DMS53 (cell line): ENCODE measurements around the gene SPRY2.
"Not testable (repeated sequence)": the region's sequence is repeated elsewhere in the genome, so short reads cannot be mapped to it uniquely, and the experiment has no call there.

Experiments used
- DNase-seq: peaks from one replicate; lab custom pipeline; 2025; lab: John Stamatoyannopoulos, UW

Gene SPRY2

DNA sequence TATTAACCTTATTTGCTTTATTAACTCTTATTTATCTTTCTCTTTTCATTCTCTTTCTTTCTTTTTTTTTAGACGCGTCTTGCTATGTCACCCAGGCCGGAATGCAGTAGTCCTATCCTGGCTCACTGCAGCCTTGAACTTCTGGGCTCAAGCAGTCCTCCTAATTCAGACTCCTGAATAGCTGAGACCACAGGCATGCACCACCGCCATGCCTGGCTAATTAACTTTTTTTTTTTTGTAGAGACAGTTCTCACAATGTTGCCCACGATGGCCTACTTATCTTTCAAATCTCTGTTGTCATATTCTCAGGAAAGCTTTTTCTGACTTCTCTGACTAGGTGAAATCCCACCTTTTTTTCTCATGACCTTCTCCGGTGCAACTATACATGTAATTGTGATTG is 7.8 kb upstream of the SPRY2 start:
- no peak for DNase-seq

- no peak for DNase-seq
These were observed 7.4 kb upstream of the SPRY2 start for GRCh38 chr13:80348314-80348713.

DNA sequence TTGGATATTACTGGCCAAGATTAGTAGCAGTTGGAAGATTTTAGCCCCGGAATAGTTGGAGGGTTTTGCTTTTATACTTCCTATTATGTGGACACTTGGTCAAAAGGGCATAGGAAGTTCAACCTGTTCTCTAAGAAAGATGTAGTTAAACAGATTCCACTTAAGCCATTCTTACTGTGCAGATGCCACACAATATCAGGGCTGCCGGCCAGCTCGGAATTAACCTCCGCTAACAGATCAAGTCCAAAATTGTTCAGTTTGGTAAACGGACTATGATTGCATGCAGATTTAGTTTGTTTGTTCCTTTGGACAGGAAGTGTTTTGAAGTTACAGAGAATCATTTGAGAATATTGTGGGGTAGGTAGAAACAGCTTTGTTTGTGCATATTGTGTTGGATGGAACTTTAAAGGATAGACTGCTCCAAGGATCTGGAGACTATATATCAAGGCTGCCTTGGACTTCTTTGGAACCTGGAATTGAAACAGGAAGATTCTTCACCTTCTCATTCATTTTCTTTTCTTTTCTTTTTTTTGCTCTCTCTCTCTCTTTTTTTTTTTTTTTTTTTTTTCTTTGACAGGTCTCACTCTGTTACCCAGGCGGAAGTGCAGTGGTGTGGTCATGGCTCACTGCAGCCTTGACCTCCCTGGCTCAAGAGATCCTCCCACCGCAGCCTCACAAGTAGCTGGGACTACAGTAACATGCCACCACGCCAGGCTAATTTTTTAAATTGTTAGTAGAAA is 5.0 kb upstream of the SPRY2 start:
- no peak for DNase-seq

GRCh38 chr13:80344032-80344431 is 3.1 kb upstream of the SPRY2 start:
- not testable (repeated sequence) for DNase-seq

GRCh38 chr13:80342471-80343371 is 1.8 kb upstream of the SPRY2 start:
- peak; percentile 73 for DNase-seq

DNA sequence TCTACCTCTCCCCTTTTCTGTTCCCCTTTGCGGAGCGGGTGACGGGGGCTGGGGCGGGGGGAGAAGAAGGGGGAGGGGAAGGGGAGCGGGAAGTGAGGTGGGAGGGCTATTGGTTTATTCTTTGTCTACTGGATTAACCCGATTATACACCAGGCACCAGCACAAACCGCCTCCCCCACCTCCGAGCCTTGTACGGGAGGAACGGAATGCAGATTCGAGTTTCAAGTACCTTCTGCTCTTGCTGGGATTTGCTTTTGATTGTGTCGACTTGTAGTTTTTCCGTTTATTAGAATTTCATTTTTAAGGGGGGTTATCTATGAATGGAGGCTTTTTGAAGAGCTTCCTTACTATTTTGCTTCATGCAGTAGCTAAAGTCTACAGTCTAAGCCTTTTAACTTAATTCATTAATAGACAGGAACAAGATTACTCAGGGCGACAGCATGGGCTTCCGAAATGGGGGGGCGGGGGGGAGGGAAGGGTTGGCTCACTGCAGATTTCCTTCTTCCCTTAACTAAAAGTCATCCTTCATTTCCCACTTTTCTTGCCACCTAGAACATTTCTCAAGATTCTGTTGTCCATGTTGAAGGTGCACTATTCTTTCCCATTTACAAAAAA is 937 bp upstream of the SPRY2 start:
- peak; percentile 60 for DNase-seq

GRCh38 chr13:80340651-80341100 is 250 bp downstream of the SPRY2 start:
- peak; percentile 67 for DNase-seq

DNA sequence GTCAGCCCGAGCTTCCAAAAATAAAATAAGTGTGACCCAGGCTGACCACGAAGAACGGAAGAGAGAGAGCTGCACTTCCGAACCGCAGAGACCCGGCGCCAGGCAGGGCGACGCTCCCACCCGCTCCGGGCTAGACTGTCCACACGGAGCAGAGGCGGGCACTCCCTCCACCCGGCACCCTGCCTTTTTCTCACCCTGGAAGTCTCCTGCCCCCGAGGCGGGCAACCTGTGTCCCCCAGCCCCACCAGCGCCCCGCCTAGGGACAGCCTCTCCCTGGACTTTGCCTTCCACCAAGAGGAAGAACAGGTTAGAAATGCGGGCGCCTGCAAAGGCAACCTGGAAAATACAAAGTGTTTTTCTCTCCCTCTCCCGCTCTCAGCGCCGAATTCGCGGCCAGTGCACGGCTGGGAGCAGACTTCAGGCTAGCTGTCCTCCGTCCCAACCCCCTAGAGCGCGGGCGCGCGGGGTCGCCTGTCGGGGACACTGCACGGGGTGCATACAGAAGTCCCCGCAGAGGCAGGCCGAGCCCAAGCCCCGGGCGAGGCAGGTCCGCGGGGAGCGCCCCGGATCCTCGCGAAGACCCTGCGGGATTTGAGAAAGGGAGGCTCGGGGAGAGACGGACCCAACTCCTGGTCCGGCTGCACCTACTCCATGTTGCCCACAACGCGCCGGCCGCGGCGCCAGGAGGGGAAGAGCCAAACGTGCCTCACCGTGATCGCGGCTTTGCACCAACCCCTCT is 845 bp downstream of the SPRY2 start:
- DNase-seq, result peak; percentile 56

DNA sequence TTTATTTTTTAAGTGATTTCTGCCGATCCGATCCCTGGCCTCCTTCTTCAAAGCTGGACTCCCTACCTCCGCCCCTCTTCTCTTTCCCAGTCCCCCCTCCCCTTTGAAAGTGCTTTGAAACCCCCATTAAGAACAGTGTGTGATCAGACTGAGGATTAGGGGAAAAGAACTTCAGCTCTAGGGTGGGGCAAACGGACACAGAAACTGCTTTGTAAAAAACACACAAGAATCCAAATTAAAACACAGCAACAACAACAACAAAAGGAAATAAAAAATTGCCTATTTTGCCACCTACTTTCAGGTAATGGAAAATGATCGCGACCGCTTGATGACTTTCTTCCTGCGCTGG is 1.4 kb downstream of the SPRY2 start:
- DNase-seq, result no peak

DNA sequence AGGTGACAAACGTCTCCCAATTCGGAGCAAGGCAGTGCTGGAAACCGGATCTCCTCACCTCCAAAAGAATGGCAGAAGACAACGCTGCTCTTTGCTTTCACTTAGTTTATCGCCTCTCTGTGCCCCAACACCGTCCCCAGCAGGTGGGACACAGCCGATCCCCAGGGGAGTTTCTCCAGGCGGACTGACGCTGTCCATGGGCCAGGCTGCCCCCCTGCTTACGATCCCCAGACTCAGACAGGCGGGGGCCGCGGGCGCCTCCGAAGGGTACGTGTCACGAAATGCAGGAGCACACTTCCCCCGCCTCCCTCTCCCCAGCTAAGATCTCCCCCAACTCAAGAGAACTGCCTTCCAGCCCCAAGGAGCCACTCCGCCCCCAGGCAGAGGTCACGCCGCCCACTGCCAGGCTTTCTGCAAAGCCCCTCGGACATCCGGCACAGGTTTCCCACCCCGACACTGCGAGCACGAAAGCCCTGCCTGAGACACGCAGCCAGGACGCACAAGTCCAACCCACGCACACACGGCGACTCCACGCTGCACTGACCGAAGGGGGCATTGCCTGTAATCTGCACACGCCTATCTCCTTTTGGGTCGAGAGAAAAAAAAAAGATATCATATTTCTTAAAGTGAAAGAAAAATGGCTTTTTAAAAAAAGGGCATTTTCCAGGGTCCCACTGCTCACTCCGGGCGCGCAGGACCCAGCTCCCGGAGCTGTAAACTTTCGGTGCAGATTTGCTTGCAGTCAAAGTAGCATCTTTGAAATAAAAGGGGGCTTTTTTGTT is 2.0 kb downstream of the SPRY2 start:
- peak; percentile 36 for DNase-seq

DNA sequence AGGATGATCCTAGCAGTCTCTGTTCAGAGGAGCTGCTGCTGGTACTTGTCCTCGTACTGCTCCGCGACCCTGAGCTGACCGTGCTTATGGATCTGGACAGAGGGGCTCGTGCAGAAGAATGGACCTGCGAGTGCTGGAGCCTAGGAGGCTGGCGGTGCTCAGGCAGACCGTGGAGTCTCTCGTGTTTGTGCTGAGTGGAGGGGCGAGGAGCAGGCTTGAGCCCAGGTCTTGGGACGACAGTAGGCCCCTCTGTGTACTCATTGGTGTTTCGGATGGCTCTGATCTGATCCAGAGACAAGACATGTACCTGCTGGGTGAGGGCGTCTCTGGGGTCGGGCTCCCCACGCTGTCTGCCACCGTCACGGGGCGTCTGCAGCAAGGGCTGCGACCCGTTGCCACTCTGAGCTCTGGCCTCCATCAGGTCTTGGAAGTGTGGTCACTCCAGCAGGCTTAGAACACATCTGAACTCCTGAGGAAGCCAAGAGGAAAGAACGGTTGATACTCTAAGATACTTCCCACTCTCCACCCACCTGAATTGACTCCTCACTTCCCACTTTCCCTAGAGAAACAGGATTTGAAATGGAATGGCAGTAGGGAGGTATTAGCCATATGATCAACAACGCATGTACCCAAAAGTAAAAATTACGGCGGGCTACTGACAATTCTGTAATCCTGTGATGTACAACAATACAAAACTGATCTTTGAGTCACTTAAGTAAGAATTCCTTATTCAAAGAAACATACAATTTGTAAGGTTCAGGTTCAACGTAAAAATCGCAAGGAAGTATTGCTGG is 3.4 kb downstream of the SPRY2 start:
- no peak for DNase-seq

DNA sequence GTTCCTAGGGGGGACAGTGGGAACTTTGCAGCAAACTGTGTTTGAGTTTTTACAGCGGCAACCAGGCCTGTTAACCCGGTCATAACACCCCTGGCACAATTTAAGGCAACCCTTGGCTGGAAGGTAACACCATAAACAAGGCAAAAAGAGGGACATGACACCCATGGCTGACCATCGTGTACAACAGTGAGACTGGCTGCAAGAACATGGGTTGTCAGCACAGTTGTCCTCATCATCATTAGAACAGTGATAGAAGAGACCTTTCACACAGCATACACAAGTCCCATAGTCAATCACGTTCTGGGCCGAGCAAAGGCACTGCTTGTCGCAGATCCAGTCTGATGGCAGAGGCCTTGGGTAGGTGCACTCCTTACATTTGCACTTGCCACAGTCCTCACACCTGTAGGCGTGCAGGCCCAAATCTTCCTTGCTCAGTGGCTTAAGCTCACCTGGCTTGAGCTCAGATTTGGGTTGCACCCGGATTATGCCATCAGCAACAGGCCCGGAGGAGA is 4.1 kb downstream of the SPRY2 start:
- no peak for DNase-seq

DNA sequence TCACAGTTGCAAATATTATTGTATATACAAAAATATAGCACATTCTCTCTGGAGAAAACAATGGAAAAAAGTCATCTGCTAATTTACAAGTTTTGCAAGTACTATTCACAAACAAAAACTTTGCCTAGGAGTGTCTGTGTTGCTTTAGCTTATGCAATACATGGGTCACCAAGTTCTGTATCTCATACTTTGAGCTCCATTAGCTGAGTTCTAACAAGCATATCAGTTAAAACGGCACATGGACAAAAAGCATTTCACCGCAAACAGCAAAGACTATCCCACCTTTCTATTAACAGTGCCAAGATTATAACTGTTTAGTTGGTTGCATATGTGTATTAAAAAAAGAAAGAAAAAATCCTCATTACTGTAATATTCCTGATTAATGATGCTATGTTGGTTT is 4.6 kb downstream of the SPRY2 start:
- DNase-seq, result no peak

DNA sequence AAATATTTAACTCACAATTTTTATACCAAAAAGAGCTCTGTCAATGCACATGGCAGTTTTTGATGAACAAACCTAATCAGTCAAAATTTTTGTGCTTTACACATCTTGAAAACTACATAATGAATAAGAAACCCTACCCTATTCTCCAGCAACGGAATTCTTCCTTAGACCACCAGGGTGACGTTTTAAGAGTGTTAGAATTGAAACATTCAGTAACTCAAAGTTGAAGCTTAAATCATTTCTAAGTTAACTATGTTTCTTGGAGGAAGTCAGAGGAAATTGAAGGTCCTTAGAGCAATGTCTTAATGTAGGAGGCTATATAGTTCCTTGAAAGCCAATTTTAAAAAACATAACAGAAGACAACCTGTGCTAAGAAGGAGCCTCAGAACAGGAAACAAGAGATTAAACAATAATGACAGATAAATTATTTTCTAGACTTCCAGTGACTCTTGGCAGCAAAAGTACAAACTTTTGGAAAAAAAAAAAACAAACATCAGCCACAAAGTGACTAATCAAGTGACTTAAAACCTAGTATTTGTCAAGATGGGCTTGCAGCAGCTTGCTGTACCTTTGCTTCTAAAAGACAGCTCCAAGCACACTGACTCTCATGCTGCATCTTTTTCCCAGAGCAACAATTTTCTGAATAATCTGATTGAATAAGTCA is 6.2 kb downstream of the SPRY2 start:
- DNase-seq, result no peak

DNA sequence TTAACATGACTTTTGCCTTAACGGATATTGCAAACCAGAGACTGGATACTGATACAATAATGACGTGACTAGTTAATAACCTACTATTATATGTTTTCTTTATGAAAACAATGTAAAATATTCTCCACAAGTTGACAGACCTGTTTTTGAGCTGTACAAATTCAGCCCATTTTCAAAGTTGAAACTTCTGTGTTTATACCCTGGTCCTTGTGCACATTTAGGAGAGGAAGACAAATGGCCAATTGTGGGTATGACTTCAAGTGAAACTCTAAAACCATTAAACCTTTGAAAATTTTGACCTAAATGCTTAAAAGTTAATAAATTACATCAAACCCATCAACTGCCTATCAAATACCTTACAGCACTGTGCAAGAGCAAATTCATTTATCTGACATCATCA is 8.9 kb downstream of the SPRY2 start:
- DNase-seq, result no peak

DNA sequence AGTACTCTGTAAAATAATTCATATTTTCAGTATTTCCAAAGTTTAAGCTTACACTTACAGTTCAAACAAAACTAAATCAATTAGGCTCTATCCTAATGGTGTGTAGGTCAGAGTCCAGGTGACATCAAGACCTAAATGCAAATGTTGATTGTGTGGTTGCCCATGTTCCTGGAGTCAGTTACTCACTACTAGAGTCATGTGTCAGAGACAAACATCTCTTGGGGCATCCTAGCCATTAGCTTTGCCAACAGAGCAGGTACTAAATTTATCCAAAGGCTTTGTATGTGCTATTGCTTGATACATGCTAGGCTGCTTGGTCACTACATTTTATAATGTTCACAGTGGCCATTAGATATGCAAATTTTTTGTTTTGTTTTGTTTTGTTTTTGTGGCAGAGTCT is 11.7 kb downstream of the SPRY2 start:
- no peak for DNase-seq

DNA sequence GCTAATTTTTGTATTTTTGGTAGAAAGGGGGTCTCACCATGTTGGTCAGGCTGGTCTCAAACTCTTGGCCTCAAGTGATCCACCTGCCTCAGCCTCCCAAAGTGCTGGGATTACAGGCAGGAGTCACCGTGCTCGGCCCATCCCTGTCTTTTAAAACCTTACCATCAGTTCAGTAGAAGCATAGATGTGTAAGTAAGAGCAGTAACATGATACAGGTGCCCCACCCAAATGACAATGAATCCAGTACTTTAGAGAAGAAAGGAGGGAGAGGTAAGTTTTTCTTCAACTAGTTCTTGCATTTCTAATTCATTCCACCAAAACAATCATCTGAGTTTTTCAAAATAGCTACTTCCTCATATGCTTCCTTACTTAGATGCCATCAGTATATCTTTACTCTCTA is 21.9 kb downstream of the SPRY2 start:
- no peak for DNase-seq

- no peak for DNase-seq
These were observed 25.9 kb downstream of the SPRY2 start for GRCh38 chr13:80314711-80315653.
